NCI-H1105 treated with DMSO at 0.1 percent for 48 hours (cell line): ENCODE data around the gene ABCC5.

Experiments
- DNase-seq: peaks from one replicate; lab custom pipeline; 2025; lab: John Stamatoyannopoulos, UW

The ABCC5 gene

GRCh38 chr3:183922421-183922820, 95.3 kb downstream of the ABCC5 start:
- no peak for DNase-seq

GRCh38 chr3:183921096-183921495, 96.6 kb downstream of the ABCC5 start:
- DNase-seq: no peak

- no peak for DNase-seq
Observed at GRCh38 chr3:183920416-183920815, 97.3 kb downstream of the ABCC5 start.

GRCh38 chr3:183918178-183918577, 99.5 kb downstream of the ABCC5 start:
- no peak for DNase-seq

- no peak for DNase-seq
Observed at GRCh38 chr3:183917776-183918175, 99.9 kb downstream of the ABCC5 start.

- no peak for DNase-seq
Observed at GRCh38 chr3:183914856-183915255, 102.8 kb downstream of the ABCC5 start.

GRCh38 chr3:183913580-183913920, 104.1 kb downstream of the ABCC5 start:
- no peak for DNase-seq

- DNase-seq: no peak
Observed at GRCh38 chr3:183912895-183913579, 104.6 kb downstream of the ABCC5 start.

GRCh38 chr3:183911763-183912506, 105.7 kb downstream of the ABCC5 start:
- DNase-seq: no peak

GRCh38 chr3:183911087-183911486, 106.6 kb downstream of the ABCC5 start:
- DNase-seq: no peak

- no peak for DNase-seq
Observed at GRCh38 chr3:183909030-183909600, 108.6 kb downstream of the ABCC5 start.

- no peak for DNase-seq
Observed at GRCh38 chr3:183907911-183908331, 109.8 kb downstream of the ABCC5 start.

GRCh38 chr3:183907176-183907575, 110.5 kb downstream of the ABCC5 start:
- no peak for DNase-seq

GRCh38 chr3:183906234-183906921, 111.3 kb downstream of the ABCC5 start:
- DNase-seq: no peak

GRCh38 chr3:183904833-183905780, 112.6 kb downstream of the ABCC5 start:
- DNase-seq: no peak

- DNase-seq: no peak
Observed at GRCh38 chr3:183898028-183898431, 119.7 kb downstream of the ABCC5 start.

GRCh38 chr3:183897606-183898005, 120.1 kb downstream of the ABCC5 start:
- DNase-seq: no peak

GRCh38 chr3:183896610-183897009, 121.1 kb downstream of the ABCC5 start:
- DNase-seq: no peak

GRCh38 chr3:183896184-183896583, 121.5 kb downstream of the ABCC5 start:
- no peak for DNase-seq

GRCh38 chr3:183895774-183896173, 121.9 kb downstream of the ABCC5 start:
- DNase-seq: no peak

- peak; percentile 79 for DNase-seq
Observed at GRCh38 chr3:183895296-183895695, 122.4 kb downstream of the ABCC5 start.
